HepG2 (cell line): ENCODE data around the gene RALB. TPM values are rescaled to one million over a fixed set of nuclear protein-coding genes. Genes with fewer than 3 reads are reported as not detected.

Source experiments
- ARID2 ChIP-seq: sonication (generic); formaldehyde crosslinking; IDR thresholded peaks from 2 replicates; pipeline ENCODE4 v1.8.1; 2022; ENCODE audit warnings: mild to moderate bottlenecking, missing genetic modification reagents, borderline replicate concordance
- ARNT ChIP-seq: fragments of 450-650 bp; IDR thresholded peaks from 2 replicates; pipeline ENCODE4 v1.6.1; 2017
- ARNTL ChIP-seq: sonication (generic); formaldehyde crosslinking; IDR thresholded peaks from 2 replicates; pipeline ENCODE4 v1.4.0; 2020; ENCODE audit warnings: mild to moderate bottlenecking, missing genetic modification reagents
- EP300 ChIP-seq, 3 experiments: sonication (generic) in 1 of 3; formaldehyde crosslinking in 1 of 3; IDR thresholded peaks; 2 replicates each; pipeline versions ENCODE4 v1.5.1 to v1.6.1; 2011 to 2020; ENCODE audit warnings: low read depth in 2 of 3, low read length in 2 of 3, borderline replicate concordance in 1 of 3, improper control_type of control experiment in 1 of 3, mild to moderate bottlenecking in 1 of 3, missing genetic modification reagents in 1 of 3, moderate library complexity in 1 of 3
- GATAD2A ChIP-seq: IDR thresholded peaks from 2 replicates; pipeline ENCODE4 v1.6.1; 2016
- HNF4G ChIP-seq, 2 experiments: sonication (generic) in 1 of 2; formaldehyde crosslinking in 1 of 2; IDR thresholded peaks; 2 replicates each; pipeline versions ENCODE4 v1.4.0 to v1.6.1; 2011 to 2020; ENCODE audit warnings: borderline replicate concordance in 2 of 2, low read depth in 2 of 2, mild to moderate bottlenecking in 2 of 2, low read length in 1 of 2, missing genetic modification reagents in 1 of 2, moderate library complexity in 1 of 2
- HOXD1 ChIP-seq: sonication (generic); formaldehyde crosslinking; IDR thresholded peaks from 2 replicates; pipeline ENCODE4 v1.5.0; 2020; ENCODE audit warnings: missing genetic modification reagents
- KLF9 ChIP-seq: IDR thresholded peaks from 2 replicates; pipeline ENCODE4 v1.6.1; 2016; ENCODE audit warnings: low read depth
- NFRKB ChIP-seq: fragments of 450-650 bp; IDR thresholded peaks from 2 replicates; pipeline ENCODE4 v1.6.1; 2017
- NRL ChIP-seq: sonication (generic); formaldehyde crosslinking; IDR thresholded peaks from 2 replicates; pipeline ENCODE4 v1.5.0; 2020; ENCODE audit warnings: missing genetic modification reagents, mild to moderate bottlenecking, moderate library complexity, borderline replicate concordance
- POLR2AphosphoS5 ChIP-seq: IDR thresholded peaks from 2 replicates; pipeline ENCODE4 v1.6.1; 2012; ENCODE audit warnings: low read depth, low read length
- RXRA ChIP-seq: sonication (generic); formaldehyde crosslinking; IDR thresholded peaks from 2 replicates; pipeline ENCODE4 v1.5.1; 2020; ENCODE audit warnings: missing genetic modification reagents
- ZNF121 ChIP-seq: sonication (generic); formaldehyde crosslinking; IDR thresholded peaks from 2 replicates; pipeline ENCODE4 v1.5.0; 2020; ENCODE audit warnings: mild to moderate bottlenecking, missing genetic modification reagents
- ZNF432 ChIP-seq: sonication (generic); formaldehyde crosslinking; IDR thresholded peaks from 2 replicates; pipeline ENCODE4 v1.5.0; 2020; ENCODE audit warnings: missing genetic modification reagents, mild to moderate bottlenecking, borderline replicate concordance
- ZNF44 ChIP-seq: sonication (generic); formaldehyde crosslinking; IDR thresholded peaks from 2 replicates; pipeline ENCODE4 v1.5.1; 2020; ENCODE audit warnings: mild to moderate bottlenecking, missing genetic modification reagents
- ZNF564 ChIP-seq: sonication (generic); formaldehyde crosslinking; IDR thresholded peaks from 2 replicates; pipeline ENCODE4 v1.8.1; 2023; ENCODE audit warnings: mild to moderate bottlenecking, missing genetic modification reagents
- ZNF773 ChIP-seq: sonication (generic); formaldehyde crosslinking; IDR thresholded peaks from 2 replicates; pipeline ENCODE4 v1.4.0; 2020; ENCODE audit warnings: missing genetic modification reagents, borderline replicate concordance
- ZNF83 ChIP-seq: sonication (generic); formaldehyde crosslinking; IDR thresholded peaks from 2 replicates; pipeline ENCODE4 v1.4.0; 2020; ENCODE audit warnings: missing genetic modification reagents, mild to moderate bottlenecking, borderline replicate concordance
- polyA plus RNA-seq, 8 experiments: library from polyadenylated mRNA; depleted of rRNA in 3 of 8; stranded (reverse) in 7 of 8; unstranded in 1 of 8; fragments of >200 nt; fragmentation: Illumina TruSeq in 4 of 8; extraction: Trizol in 4 of 8; gene quantifications; 2 replicates each; pipeline versions ENCODE4 v1.2.1 to v1.2.3, GENCODE V29; 2011 to 2016; ENCODE audit warnings: low read depth in 4 of 8, missing spikeins in 1 of 8, mixed read lengths in 1 of 8; ENCODE audit not compliant: insufficient read depth in 1 of 8
- total RNA-seq, 5 experiments: library from RNA; depleted of rRNA; stranded (reverse); fragments of >200 nt; fragmentation: Illumina TruSeq; extraction: Trizol; gene quantifications; 2 replicates each; pipeline ENCODE4 v1.2.3, GENCODE V29; 2016; ENCODE audit warnings: low read depth in 1 of 5
- TF ChIP-seq, protein P1 (sequence below): sonication (generic); IDR thresholded peaks from 2 replicates; pipeline ENCODE4 v1.6.1; 2016; ENCODE audit warnings: low read depth, borderline replicate concordance
- TF ChIP-seq, protein P2 (sequence below): sonication (generic); formaldehyde crosslinking; IDR thresholded peaks from 2 replicates; pipeline ENCODE4 v1.4.0; 2020; ENCODE audit warnings: low read depth, mild to moderate bottlenecking, missing genetic modification reagents
- TF ChIP-seq, protein P3 (sequence below): sonication (generic); formaldehyde crosslinking; IDR thresholded peaks from 2 replicates; pipeline ENCODE4 v1.9.0; 2021; ENCODE audit warnings: mild to moderate bottlenecking, missing genetic modification reagents

RALB gene
- total and polyA plus RNA-seq, 2 of the 13 experiments (the other 11 are each of a cell fraction or from before 2014, with no cell fraction given), result 37.8 to 43.2 TPM

DNA sequence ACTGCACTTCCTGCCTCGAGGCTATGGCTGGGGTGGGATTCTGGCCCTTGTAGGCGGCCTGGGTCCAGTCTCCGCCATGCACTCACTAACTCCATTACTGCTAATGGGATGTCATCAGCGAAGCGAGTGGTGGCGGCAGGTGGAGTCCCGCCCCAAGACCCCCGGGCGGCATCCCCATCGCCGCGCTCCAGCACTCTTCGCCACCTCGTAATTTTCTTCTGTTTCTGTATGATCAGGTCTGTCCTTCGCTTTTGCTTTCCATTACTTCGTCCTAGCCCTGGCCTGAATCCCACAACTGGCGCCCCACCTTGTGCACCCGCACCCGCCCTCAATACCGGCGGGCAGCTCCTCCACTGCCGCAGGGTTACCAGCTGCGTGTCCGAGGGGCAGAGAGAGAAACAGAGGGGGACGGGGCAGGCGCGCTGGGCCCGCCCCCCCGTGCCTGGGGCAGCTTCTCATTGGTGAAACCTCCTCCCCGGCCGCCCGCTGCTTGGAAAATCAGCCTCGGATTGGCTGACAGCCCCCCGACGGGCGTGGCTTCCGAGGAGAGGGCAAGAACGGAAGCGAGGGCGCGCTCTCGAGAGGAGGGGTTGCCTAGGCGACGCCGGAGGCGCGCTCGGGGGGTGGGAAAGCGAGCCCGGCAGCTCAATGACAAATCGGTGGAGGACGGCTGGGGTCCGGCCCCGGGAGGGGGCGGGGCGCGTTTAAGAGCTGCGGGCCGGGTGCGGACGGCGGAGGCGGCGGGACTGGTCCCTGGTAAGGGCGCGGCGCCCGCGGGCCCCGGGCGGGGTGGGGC is at the start of gene RALB (continued):
- TF ChIP-seq, protein P1, sequence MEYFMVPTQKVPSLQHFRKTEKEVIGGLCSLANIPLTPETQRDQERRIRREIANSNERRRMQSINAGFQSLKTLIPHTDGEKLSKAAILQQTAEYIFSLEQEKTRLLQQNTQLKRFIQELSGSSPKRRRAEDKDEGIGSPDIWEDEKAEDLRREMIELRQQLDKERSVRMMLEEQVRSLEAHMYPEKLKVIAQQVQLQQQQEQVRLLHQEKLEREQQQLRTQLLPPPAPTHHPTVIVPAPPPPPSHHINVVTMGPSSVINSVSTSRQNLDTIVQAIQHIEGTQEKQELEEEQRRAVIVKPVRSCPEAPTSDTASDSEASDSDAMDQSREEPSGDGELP, result peak; percentile 86
- TF ChIP-seq EP300 (IDR thresholded peaks at IDR 0.05; ENCODE audit: low read depth in 2 of 2, low read length in 2 of 2) (no peak), EP300 (CRISPR knock-in tag; IDR thresholded peaks at IDR 0.05; ENCODE audit: borderline replicate concordance) (0 out of 2 replicates have a peak, but pooled peaks have one; percentile 29), ZNF773 (CRISPR knock-in tag) (0 out of 2 replicates have a peak, but pooled peaks have one; percentile 63), ZNF44 (CRISPR knock-in tag) (peak; percentile 96), NRL (CRISPR knock-in tag) (no peak; the same call in 1 of the 2 replicates), HOXD1 (no peak), ARID2 (CRISPR knock-in tag) (no peak), ZNF564 (CRISPR knock-in tag) (no peak), GATAD2A (CRISPR knock-in tag) (no peak), HNF4G (IDR thresholded peaks at IDR 0.05; ENCODE audit: borderline replicate concordance, low read depth, low read length) (no peak), HNF4G (CRISPR knock-in tag; IDR thresholded peaks at IDR 0.05; ENCODE audit: borderline replicate concordance, low read depth) (no peak), ZNF432 (no peak), RXRA (CRISPR knock-in tag) (0 out of 2 replicates have a peak, but pooled peaks have one; percentile 46), NFRKB (no peak), KLF9 (CRISPR knock-in tag) (peak; percentile 36; the same call in 1 of the 2 replicates), ARNTL (CRISPR knock-in tag) (peak; percentile 38; the same call in 1 of the 2 replicates), ZNF121 (CRISPR knock-in tag) (no peak), ARNT (no peak), ZNF83 (CRISPR knock-in tag) (no peak), POLR2AphosphoS5 (peak; percentile 42)
- TF ChIP-seq, protein P2, sequence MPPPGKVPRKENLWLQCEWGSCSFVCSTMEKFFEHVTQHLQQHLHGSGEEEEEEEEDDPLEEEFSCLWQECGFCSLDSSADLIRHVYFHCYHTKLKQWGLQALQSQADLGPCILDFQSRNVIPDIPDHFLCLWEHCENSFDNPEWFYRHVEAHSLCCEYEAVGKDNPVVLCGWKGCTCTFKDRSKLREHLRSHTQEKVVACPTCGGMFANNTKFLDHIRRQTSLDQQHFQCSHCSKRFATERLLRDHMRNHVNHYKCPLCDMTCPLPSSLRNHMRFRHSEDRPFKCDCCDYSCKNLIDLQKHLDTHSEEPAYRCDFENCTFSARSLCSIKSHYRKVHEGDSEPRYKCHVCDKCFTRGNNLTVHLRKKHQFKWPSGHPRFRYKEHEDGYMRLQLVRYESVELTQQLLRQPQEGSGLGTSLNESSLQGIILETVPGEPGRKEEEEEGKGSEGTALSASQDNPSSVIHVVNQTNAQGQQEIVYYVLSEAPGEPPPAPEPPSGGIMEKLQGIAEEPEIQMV (CRISPR knock-in tag), result peak; percentile 48
- TF ChIP-seq, protein P3, sequence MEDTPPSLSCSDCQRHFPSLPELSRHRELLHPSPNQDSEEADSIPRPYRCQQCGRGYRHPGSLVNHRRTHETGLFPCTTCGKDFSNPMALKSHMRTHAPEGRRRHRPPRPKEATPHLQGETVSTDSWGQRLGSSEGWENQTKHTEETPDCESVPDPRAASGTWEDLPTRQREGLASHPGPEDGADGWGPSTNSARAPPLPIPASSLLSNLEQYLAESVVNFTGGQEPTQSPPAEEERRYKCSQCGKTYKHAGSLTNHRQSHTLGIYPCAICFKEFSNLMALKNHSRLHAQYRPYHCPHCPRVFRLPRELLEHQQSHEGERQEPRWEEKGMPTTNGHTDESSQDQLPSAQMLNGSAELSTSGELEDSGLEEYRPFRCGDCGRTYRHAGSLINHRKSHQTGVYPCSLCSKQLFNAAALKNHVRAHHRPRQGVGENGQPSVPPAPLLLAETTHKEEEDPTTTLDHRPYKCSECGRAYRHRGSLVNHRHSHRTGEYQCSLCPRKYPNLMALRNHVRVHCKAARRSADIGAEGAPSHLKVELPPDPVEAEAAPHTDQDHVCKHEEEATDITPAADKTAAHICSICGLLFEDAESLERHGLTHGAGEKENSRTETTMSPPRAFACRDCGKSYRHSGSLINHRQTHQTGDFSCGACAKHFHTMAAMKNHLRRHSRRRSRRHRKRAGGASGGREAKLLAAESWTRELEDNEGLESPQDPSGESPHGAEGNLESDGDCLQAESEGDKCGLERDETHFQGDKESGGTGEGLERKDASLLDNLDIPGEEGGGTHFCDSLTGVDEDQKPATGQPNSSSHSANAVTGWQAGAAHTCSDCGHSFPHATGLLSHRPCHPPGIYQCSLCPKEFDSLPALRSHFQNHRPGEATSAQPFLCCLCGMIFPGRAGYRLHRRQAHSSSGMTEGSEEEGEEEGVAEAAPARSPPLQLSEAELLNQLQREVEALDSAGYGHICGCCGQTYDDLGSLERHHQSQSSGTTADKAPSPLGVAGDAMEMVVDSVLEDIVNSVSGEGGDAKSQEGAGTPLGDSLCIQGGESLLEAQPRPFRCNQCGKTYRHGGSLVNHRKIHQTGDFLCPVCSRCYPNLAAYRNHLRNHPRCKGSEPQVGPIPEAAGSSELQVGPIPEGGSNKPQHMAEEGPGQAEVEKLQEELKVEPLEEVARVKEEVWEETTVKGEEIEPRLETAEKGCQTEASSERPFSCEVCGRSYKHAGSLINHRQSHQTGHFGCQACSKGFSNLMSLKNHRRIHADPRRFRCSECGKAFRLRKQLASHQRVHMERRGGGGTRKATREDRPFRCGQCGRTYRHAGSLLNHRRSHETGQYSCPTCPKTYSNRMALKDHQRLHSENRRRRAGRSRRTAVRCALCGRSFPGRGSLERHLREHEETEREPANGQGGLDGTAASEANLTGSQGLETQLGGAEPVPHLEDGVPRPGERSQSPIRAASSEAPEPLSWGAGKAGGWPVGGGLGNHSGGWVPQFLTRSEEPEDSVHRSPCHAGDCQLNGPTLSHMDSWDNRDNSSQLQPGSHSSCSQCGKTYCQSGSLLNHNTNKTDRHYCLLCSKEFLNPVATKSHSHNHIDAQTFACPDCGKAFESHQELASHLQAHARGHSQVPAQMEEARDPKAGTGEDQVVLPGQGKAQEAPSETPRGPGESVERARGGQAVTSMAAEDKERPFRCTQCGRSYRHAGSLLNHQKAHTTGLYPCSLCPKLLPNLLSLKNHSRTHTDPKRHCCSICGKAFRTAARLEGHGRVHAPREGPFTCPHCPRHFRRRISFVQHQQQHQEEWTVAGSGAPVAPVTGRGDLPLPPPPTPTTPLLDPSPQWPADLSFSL, result no peak
